ENCODE data around the gene STAB2.

Gene STAB2

GRCh38 chr12:103751600-103751999, 164.5 kb downstream of the STAB2 start:
- no peak for ATAC-seq

GRCh38 chr12:103755425-103755824, 168.4 kb downstream of the STAB2 start:
- ATAC-seq = no peak

- ATAC-seq = no peak
Measured at GRCh38 chr12:103756443-103756842, 169.4 kb downstream of the STAB2 start.

GRCh38 chr12:103757248-103757647, 170.2 kb downstream of the STAB2 start:
- ATAC-seq = no peak

- no peak for ATAC-seq
Measured at GRCh38 chr12:103758310-103759089, 171.4 kb downstream of the STAB2 start.

- ATAC-seq = no peak
Measured at GRCh38 chr12:103762473-103762872, 175.4 kb downstream of the STAB2 start.

GRCh38 chr12:103765322-103765721, 178.2 kb downstream of the STAB2 start:
- no peak for ATAC-seq

GRCh38 chr12:103766028-103766427, 179.0 kb downstream of the STAB2 start:
- ATAC-seq = no peak

- ATAC-seq = no peak
Measured at GRCh38 chr12:103768467-103769123, 181.5 kb downstream of the STAB2 start.

- ATAC-seq = no peak
Measured at GRCh38 chr12:103769240-103769945, 182.3 kb downstream of the STAB2 start.

GRCh38 chr12:103771466-103771865, 184.4 kb downstream of the STAB2 start:
- ATAC-seq = no peak

- no peak for ATAC-seq
Measured at GRCh38 chr12:103772367-103773108, 185.5 kb downstream of the STAB2 start.

GRCh38 chr12:103773109-103773910, 186.2 kb downstream of the STAB2 start:
- no peak for ATAC-seq

- ATAC-seq = no peak
Measured at GRCh38 chr12:103774977-103775560, 188.0 kb downstream of the STAB2 start.

- no peak for ATAC-seq
Measured at GRCh38 chr12:103778781-103779180, 191.7 kb downstream of the STAB2 start.

- no peak for ATAC-seq
Measured at GRCh38 chr12:103779410-103780092, 192.5 kb downstream of the STAB2 start.

- no peak for ATAC-seq
Measured at GRCh38 chr12:103780093-103780440, 193.0 kb downstream of the STAB2 start.

GRCh38 chr12:103780992-103781391, 193.9 kb downstream of the STAB2 start:
- ATAC-seq = no peak

GRCh38 chr12:103782399-103782798, 195.3 kb downstream of the STAB2 start:
- no peak for ATAC-seq

GRCh38 chr12:103783744-103784664, 196.9 kb downstream of the STAB2 start:
- no peak for ATAC-seq
